HAP-1 (cell line): Measurements from ENCODE around the gene FOXD4.
"Not testable (repeated sequence)": the region's sequence is repeated elsewhere in the genome, so short reads cannot be mapped to it uniquely, and the experiment has no call there.

ENCODE experiments used
- DNase-seq, 2 experiments: peaks; one replicate each; pipeline ENCODE4 v3.0.0-alpha.2; 2016 to 2020; ENCODE audit warnings: low spot score in 2 of 2
- H3K27me3 ChIP-seq: fragments of 250-450 bp; sonication (Bioruptor Pico); 2 replicates; pipeline ENCODE4 v1.5.1; 2020; ENCODE audit warnings: low read depth, mild to moderate bottlenecking, moderate library complexity
- H3K36me3 ChIP-seq: fragments of 250-450 bp; sonication (Bioruptor Pico); replicated peaks from 2 replicates; pipeline ENCODE4 v1.5.1; 2020; ENCODE audit warnings: mild to moderate bottlenecking
- H3K4me1 ChIP-seq: fragments of 250-450 bp; sonication (Bioruptor Pico); 2 replicates; pipeline ENCODE4 v1.5.1; 2020; ENCODE audit warnings: mild to moderate bottlenecking
- H3K4me3 ChIP-seq: fragments of 250-450 bp; sonication (Bioruptor Pico); 2 replicates; pipeline ENCODE4 v1.5.1; 2020; ENCODE audit warnings: mild to moderate bottlenecking, moderate library complexity
- H3K9me3 ChIP-seq: fragments of 250-450 bp; sonication (Bioruptor Pico); 2 replicates; pipeline ENCODE4 v1.5.1; 2020; ENCODE audit warnings: mild to moderate bottlenecking, moderate library complexity
- in situ Hi-C: fragments of 300-500 bp; cut with MboI; formaldehyde crosslinking; loops from 3 replicates; pipeline ENCODE4 v1.14.3; 2020; ENCODE audit warnings: low sequenced_read_pairs, inconsistent platforms, mixed read lengths

Gene FOXD4

GRCh38 chr9:78333-78732, 39.9 kb downstream of the FOXD4 start:
- H3K4me1 ChIP-seq, H3K4me3 ChIP-seq, DNase-seq, H3K27me3 ChIP-seq, H3K9me3 ChIP-seq, in situ Hi-C loops, H3K36me3 ChIP-seq: not testable (repeated sequence)

GRCh38 chr9:76389-76788, 41.8 kb downstream of the FOXD4 start:
- H3K36me3 ChIP-seq, H3K9me3 ChIP-seq, DNase-seq, H3K4me1 ChIP-seq, H3K4me3 ChIP-seq, in situ Hi-C loops, H3K27me3 ChIP-seq: not testable (repeated sequence)

GRCh38 chr9:73900-74525, 44.2 kb downstream of the FOXD4 start:
- DNase-seq, H3K9me3 ChIP-seq, H3K36me3 ChIP-seq, H3K27me3 ChIP-seq, H3K4me1 ChIP-seq, H3K4me3 ChIP-seq, in situ Hi-C loops: not testable (repeated sequence)

DNA sequence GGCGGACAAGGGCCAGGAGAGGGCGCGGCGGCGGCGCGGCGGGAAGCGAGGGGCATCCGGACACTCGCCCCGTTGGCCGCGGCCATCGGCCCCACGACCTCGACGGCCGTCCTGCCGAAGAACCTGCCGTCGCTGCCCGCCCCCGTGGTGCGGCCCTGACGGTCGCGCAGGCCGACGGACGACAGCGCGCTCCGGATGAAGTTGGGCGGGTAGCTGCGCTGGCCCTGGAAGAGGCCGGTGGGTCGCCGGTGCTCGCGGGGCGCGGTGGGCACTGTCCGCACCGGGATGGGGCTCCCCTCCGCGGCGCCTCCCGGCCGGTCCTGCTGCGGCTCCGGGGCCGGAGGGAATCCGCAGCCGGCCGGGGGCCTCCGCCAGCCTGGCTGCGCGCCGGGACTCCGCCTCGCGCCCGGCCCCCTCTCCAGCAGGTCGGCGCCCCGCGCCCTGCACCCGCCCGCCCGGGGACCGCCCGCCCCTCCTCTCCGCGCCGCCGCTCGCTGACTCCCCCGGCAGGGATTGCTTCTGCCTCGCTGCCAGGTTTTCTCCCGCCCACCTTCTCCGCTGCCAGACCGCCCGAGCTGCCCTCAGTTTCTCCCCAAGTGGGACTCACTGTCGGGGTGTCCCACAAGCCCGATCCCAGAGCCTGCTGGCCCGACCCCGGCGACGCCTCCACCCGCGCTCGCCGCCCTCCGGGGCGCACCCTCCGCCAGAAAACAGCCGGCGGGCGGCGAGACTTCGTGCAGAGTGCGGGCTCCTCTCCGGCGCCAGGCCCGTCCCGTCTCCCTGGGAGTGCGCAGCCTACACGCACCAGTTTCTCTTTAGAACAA, 44.9 kb downstream of the FOXD4 start:
- in situ Hi-C loops, H3K27me3 ChIP-seq, H3K4me1 ChIP-seq, H3K9me3 ChIP-seq, H3K36me3 ChIP-seq: not testable (repeated sequence)
- peak overlapping the region; percentile 26 for H3K4me3 ChIP-seq
- peak in 1 of 2 experiments; percentile 33 for DNase-seq
